ENCODE results near the gene TAS2R46.
"Not testable (repeated sequence)": the region's sequence is repeated elsewhere in the genome, so short reads cannot be mapped to it uniquely, and the experiment has no call there.

Gene TAS2R46

GRCh38 chr12:11062194-11062593 is at the start of gene TAS2R46:
Gene TAS2R46 (minus strand): TSS chr12:11062294. CDS start chr12:11062294, 0 bp downstream.
- not testable (repeated sequence) for DNase-seq

- not testable (repeated sequence) for DNase-seq
Measured at GRCh38 chr12:11111213-11111612, 49.1 kb upstream of the TAS2R46 start.

GRCh38 chr12:11108862-11109261 is 46.8 kb upstream of the TAS2R46 start:
- DNase-seq = no peak

GRCh38 chr12:11107719-11108118 is 45.6 kb upstream of the TAS2R46 start:
- DNase-seq = no peak

GRCh38 chr12:11106288-11106687 is 44.2 kb upstream of the TAS2R46 start:
- no peak for DNase-seq

- DNase-seq = no peak
Measured at GRCh38 chr12:11105546-11105945, 43.5 kb upstream of the TAS2R46 start.

- not testable (repeated sequence) for DNase-seq
Measured at GRCh38 chr12:11094910-11095309, 32.8 kb upstream of the TAS2R46 start.

- no peak for DNase-seq
Measured at GRCh38 chr12:11092128-11092527, 30.0 kb upstream of the TAS2R46 start, which contains the start of gene TAS2R43. Gene TAS2R43 (minus strand): TSS chr12:11092313. CDS start chr12:11092229, 84 bp downstream.

- no peak for DNase-seq
Measured at GRCh38 chr12:11089246-11089645, 27.2 kb upstream of the TAS2R46 start.

GRCh38 chr12:11085419-11085818 is 23.3 kb upstream of the TAS2R46 start:
- no peak for DNase-seq

- DNase-seq = no peak
Measured at GRCh38 chr12:11081987-11082386, 19.9 kb upstream of the TAS2R46 start.

- DNase-seq = no peak
Measured at GRCh38 chr12:11078246-11078645, 16.2 kb upstream of the TAS2R46 start.

GRCh38 chr12:11075642-11076041 is 13.5 kb upstream of the TAS2R46 start:
- DNase-seq = no peak

GRCh38 chr12:11071414-11071813 is 9.3 kb upstream of the TAS2R46 start:
- DNase-seq = no peak

- no peak for DNase-seq
Measured at GRCh38 chr12:11070999-11071398, 8.9 kb upstream of the TAS2R46 start.

GRCh38 chr12:11069854-11070365 is 7.8 kb upstream of the TAS2R46 start:
- DNase-seq = no peak

- DNase-seq = peak; percentile 30
Measured at GRCh38 chr12:11067514-11067913, 5.4 kb upstream of the TAS2R46 start.

- DNase-seq = no peak
Measured at GRCh38 chr12:11059784-11060183, 2.3 kb downstream of the TAS2R46 start.

GRCh38 chr12:11059041-11059440 is 3.1 kb downstream of the TAS2R46 start:
- no peak for DNase-seq

GRCh38 chr12:11055306-11055705 is 6.8 kb downstream of the TAS2R46 start:
- DNase-seq = no peak

GRCh38 chr12:11049806-11050531 is 12.1 kb downstream of the TAS2R46 start:
- DNase-seq = not testable (repeated sequence)

- DNase-seq = not testable (repeated sequence)
Measured at GRCh38 chr12:11041366-11041765, 20.7 kb downstream of the TAS2R46 start.

- DNase-seq = no peak
Measured at GRCh38 chr12:11040162-11040561, 21.9 kb downstream of the TAS2R46 start.

GRCh38 chr12:11039171-11039570 is 22.9 kb downstream of the TAS2R46 start:
- DNase-seq = no peak

GRCh38 chr12:11033959-11034358 is 28.1 kb downstream of the TAS2R46 start:
- DNase-seq = not testable (repeated sequence)

Measured in right hindlimb (tissue), 1 donor.